GM21723 (cell line): ENCODE measurements around the gene PARK7.

ENCODE experiments used
- ATAC-seq: cut with Tn5 transposase; IDR thresholded peaks from one replicate; pipeline ENCODE4 v1.9.1; 2021; ENCODE audit warnings: mild to moderate bottlenecking, moderate library complexity; ENCODE audit not compliant: unreplicated experiment

The PARK7 gene

GRCh38 chr1:7980984-7981383, 19.5 kb downstream of the PARK7 start:
- ATAC-seq: no peak

GRCh38 chr1:7983086-7983778, 21.7 kb downstream of the PARK7 start:
- ATAC-seq: no peak

- no peak for ATAC-seq
These were observed 23.3 kb downstream of the PARK7 start for GRCh38 chr1:7984811-7985210.

- no peak for ATAC-seq
These were observed 24.5 kb downstream of the PARK7 start for GRCh38 chr1:7985851-7986612.

GRCh38 chr1:7987528-7987927, 26.0 kb downstream of the PARK7 start:
- ATAC-seq: no peak

- ATAC-seq: no peak
These were observed 27.1 kb downstream of the PARK7 start for GRCh38 chr1:7988576-7988975.

GRCh38 chr1:7989762-7990428, 28.4 kb downstream of the PARK7 start:
- ATAC-seq: no peak

GRCh38 chr1:7991504-7992440, 30.3 kb downstream of the PARK7 start:
- ATAC-seq: no peak

GRCh38 chr1:7992885-7993284, 31.4 kb downstream of the PARK7 start:
- ATAC-seq: no peak

- ATAC-seq: no peak
These were observed 32.3 kb downstream of the PARK7 start for GRCh38 chr1:7993593-7994479.

- ATAC-seq: no peak
These were observed 33.3 kb downstream of the PARK7 start for GRCh38 chr1:7994827-7995226.

GRCh38 chr1:7995437-7995836, 33.9 kb downstream of the PARK7 start:
- no peak for ATAC-seq

GRCh38 chr1:8002329-8002910, 40.9 kb downstream of the PARK7 start:
- no peak for ATAC-seq

- no peak for ATAC-seq
These were observed 41.4 kb downstream of the PARK7 start for GRCh38 chr1:8002921-8003320.

- no peak for ATAC-seq
These were observed 42.1 kb downstream of the PARK7 start for GRCh38 chr1:8003438-8004112.

- ATAC-seq: no peak
These were observed 42.7 kb downstream of the PARK7 start for GRCh38 chr1:8004113-8004802.

GRCh38 chr1:8004803-8005573, 43.5 kb downstream of the PARK7 start:
- ATAC-seq: no peak
